ENCODE results near the gene TBC1D8B. TPM values are rescaled to one million over a fixed set of nuclear protein-coding genes. Genes with fewer than 3 reads are reported as not detected.

TBC1D8B gene
- total and polyA plus RNA-seq, 2 of the 13 experiments (the other 11 are each of a cell fraction or from before 2014, with no cell fraction given): 6.2 to 7.2 TPM

DNA sequence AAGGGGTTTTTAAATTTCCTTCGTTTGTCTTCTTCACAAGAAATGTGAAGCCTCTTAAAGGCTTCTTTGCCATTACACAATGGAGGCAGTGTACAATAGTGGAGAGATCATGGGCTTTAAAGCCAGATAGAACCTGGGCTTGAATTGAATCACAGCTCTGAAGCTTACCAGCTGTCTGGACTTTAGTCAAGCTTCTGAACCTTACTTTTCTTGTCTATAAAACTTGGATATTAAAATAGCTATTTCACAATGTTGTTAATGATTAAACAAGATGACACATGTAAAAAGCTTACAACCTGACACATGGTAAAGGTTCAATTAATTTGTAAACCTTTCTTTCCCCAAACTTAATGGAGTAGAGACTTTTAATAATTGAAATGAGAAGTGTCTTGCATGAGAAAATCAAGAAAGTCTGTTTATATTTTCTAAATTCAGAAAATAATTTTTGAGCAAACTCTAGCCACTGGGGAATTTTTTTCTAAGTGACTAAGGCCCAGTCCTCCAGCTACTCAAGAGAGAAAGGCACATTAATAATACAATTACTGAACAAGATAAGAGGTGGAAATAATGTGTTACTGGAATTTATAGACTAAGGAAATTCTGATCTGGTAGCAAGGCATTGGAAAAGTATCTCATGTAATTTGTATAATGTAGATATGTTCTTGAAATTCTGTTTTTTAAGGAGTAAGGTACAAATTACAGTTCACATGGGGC is 21.7 kb upstream of the TBC1D8B start:
- Histone ChIP-seq H3K79me2 (ENCODE audit: insufficient read depth, low read length) (no peaks in the 10 kb centered on the region), H3K9me3 (ENCODE audit: low read length) (no peaks in the 10 kb centered on the region), H3K4me2 (ENCODE audit: low read depth, low read length) (no peak overlapping the region), H3K27ac (ENCODE audit: extremely low read length, insufficient read depth, low read length) (peak overlapping the region; percentile 13), H2AFZ (ENCODE audit: low read length) (no peak overlapping the region), H3K4me3 (replicated peaks in 1 of 3; ENCODE audit: insufficient read depth in 1 of 3, low read depth in 2 of 3, low read length in 3 of 3) (no peak overlapping the region), H3K4me1 (ENCODE audit: insufficient read depth, low read length) (peaks cover 23% of the 10 kb centered on the region), H3K36me3 (replicated peaks in 1 of 2; ENCODE audit: control insufficient read depth in 1 of 2, insufficient read depth in 2 of 2, low read length in 2 of 2) (peaks cover 0 to 6% of the 10 kb centered on the region in 2 experiments; a peak in 1 of 5 replicates), H3K27me3 (ENCODE audit: control insufficient read depth in 1 of 2, insufficient read depth in 2 of 2, low read length in 2 of 2) (no peaks in the 10 kb centered on the region), H4K20me1 (ENCODE audit: insufficient read depth, low read length) (no peaks in the 10 kb centered on the region), H3K9ac (ENCODE audit: insufficient read depth, low read depth, low read length) (no peak overlapping the region)
- intact Hi-C loops (cut with micrococcal nuclease; ENCODE audit: unreplicated experiment) (loop anchor here (10.0 kb wide), 1 partner anchor 46 kb away; no protein-coding TSS in a partner anchor), in situ Hi-C loops (cut with HindIII; ENCODE audit: extremely low pct_ligation_motif_present, low pct_unique_long_range_greater_than_20kb) (loop anchor here (25.0 kb wide), 1 partner anchor 294 kb away; no protein-coding TSS in a partner anchor)
- peak; percentile 89 for FAIRE-seq
- ChIA-PET CTCF (ENCODE audit: low intra/inter-chr PET ratio, low total read pairs) (no interaction called here), POLR2A (interaction anchor here (0.9 to 1.2 kb wide), 3 partner anchors 22 to 88 kb away, joined by 3 to 4 read pairs (median 3); partner anchors contain the start of genes RNF128 and TBC1D8B)
- 0% methylated on average over 1 of the region's 1 CpG for WGBS (ENCODE audit: low lambda C conversion rate)
- no TSS peak for BruUV-seq (replicated peaks)
- DNase-seq (ENCODE audit: low spot score): peak; percentile 71
- peak; percentile 73 for ATAC-seq
- TF ChIP-seq ISX (CRISPR knock-in tag; conservative IDR thresholded peaks at IDR 0.05) (no peak), HNF4G (IDR thresholded peaks at IDR 0.05; ENCODE audit: borderline replicate concordance, low read depth, low read length) (peak; percentile 28; the same call in 1 of the 2 replicates), HNF4G (CRISPR knock-in tag; IDR thresholded peaks at IDR 0.05; ENCODE audit: borderline replicate concordance, low read depth) (no peak), CEBPG (CRISPR knock-in tag; IDR thresholded peaks at IDR 0.05) (peak; percentile 19; the same call in 1 of the 2 replicates), ZNF441 (CRISPR knock-in tag; IDR thresholded peaks at IDR 0.05; ENCODE audit: borderline replicate concordance) (no peak), NCOR1 (IDR thresholded peaks at IDR 0.05; ENCODE audit: borderline replicate concordance, low read length) (peak; percentile 51; the same call in 1 of the 2 replicates), SAP130 (CRISPR knock-in tag; IDR thresholded peaks at IDR 0.05; ENCODE audit: low read depth) (peak; percentile 47), ATF7 (IDR thresholded peaks at IDR 0.05) (no peak), ATF7 (CRISPR knock-in tag; IDR thresholded peaks at IDR 0.05) (no peak), SPEN (CRISPR knock-in tag; IDR thresholded peaks at IDR 0.05; ENCODE audit: low read depth) (no peak), ZNF256 (CRISPR knock-in tag; conservative IDR thresholded peaks at IDR 0.05) (no peak), BORCS8-MEF2B (CRISPR knock-in tag; IDR thresholded peaks at IDR 0.05) (no peak), SIN3B (IDR thresholded peaks at IDR 0.05; ENCODE audit: low read length) (no peak)
- TF ChIP-seq, protein P1, sequence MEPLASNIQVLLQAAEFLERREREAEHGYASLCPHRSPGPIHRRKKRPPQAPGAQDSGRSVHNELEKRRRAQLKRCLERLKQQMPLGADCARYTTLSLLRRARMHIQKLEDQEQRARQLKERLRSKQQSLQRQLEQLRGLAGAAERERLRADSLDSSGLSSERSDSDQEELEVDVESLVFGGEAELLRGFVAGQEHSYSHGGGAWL (CRISPR knock-in tag; IDR thresholded peaks at IDR 0.05): no peak
- TF ChIP-seq, protein P2, sequence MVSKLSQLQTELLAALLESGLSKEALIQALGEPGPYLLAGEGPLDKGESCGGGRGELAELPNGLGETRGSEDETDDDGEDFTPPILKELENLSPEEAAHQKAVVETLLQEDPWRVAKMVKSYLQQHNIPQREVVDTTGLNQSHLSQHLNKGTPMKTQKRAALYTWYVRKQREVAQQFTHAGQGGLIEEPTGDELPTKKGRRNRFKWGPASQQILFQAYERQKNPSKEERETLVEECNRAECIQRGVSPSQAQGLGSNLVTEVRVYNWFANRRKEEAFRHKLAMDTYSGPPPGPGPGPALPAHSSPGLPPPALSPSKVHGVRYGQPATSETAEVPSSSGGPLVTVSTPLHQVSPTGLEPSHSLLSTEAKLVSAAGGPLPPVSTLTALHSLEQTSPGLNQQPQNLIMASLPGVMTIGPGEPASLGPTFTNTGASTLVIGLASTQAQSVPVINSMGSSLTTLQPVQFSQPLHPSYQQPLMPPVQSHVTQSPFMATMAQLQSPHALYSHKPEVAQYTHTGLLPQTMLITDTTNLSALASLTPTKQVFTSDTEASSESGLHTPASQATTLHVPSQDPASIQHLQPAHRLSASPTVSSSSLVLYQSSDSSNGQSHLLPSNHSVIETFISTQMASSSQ (IDR thresholded peaks at IDR 0.05; ENCODE audit: low read depth): peak; percentile 63
- TF ChIP-seq, protein P2 (CRISPR knock-in tag; IDR thresholded peaks at IDR 0.05; ENCODE audit: borderline replicate concordance): no peak; the same call in 1 of the 2 replicates
- TF ChIP-seq, protein P3, sequence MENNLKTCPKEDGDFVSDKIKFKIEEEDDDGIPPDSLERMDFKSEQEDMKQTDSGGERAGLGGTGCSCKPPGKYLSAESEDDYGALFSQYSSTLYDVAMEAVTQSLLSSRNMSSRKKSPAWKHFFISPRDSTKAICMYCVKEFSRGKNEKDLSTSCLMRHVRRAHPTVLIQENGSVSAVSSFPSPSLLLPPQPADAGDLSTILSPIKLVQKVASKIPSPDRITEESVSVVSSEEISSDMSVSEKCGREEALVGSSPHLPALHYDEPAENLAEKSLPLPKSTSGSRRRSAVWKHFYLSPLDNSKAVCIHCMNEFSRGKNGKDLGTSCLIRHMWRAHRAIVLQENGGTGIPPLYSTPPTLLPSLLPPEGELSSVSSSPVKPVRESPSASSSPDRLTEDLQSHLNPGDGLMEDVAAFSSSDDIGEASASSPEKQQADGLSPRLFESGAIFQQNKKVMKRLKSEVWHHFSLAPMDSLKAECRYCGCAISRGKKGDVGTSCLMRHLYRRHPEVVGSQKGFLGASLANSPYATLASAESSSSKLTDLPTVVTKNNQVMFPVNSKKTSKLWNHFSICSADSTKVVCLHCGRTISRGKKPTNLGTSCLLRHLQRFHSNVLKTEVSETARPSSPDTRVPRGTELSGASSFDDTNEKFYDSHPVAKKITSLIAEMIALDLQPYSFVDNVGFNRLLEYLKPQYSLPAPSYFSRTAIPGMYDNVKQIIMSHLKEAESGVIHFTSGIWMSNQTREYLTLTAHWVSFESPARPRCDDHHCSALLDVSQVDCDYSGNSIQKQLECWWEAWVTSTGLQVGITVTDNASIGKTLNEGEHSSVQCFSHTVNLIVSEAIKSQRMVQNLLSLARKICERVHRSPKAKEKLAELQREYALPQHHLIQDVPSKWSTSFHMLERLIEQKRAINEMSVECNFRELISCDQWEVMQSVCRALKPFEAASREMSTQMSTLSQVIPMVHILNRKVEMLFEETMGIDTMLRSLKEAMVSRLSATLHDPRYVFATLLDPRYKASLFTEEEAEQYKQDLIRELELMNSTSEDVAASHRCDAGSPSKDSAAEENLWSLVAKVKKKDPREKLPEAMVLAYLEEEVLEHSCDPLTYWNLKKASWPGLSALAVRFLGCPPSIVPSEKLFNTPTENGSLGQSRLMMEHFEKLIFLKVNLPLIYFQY (CRISPR knock-in tag; IDR thresholded peaks at IDR 0.05; ENCODE audit: borderline replicate concordance): no peak

Data from HepG2 (cell line).